ENCODE measurements around the gene CAB39L. TPM values are rescaled to one million over a fixed set of nuclear protein-coding genes. Genes with fewer than 3 reads are reported as not detected.

The CAB39L gene
- total and polyA plus RNA-seq, 2 donors from 2014 or later, result 11.0 to 16.0 TPM

GRCh38 chr13:49374585-49375290, 69.1 kb downstream of the CAB39L start:
- TF ChIP-seq CTCF (IDR thresholded peaks at IDR 0.05; ENCODE audit: borderline replicate concordance, extremely low read depth, insufficient read depth), result no peak
- FAIRE-seq (peak; percentile 53), DNase-seq (no peak)
- Histone ChIP-seq H3K9ac (ENCODE audit: low read length in 3 of 3) (no peak overlapping the region), H3K27me3 (ENCODE audit: control insufficient read depth, insufficient read depth, low read length) (no peaks in the 10 kb centered on the region), H3K36me3 (ENCODE audit: control insufficient read depth in 2 of 3, insufficient read depth in 3 of 3, low read length in 3 of 3) (no peaks in the 10 kb centered on the region), H3K4me3 (ENCODE audit: low read length in 3 of 3) (no peak overlapping the region), H3K9me3 (ENCODE audit: control insufficient read depth in 2 of 3, insufficient read depth in 1 of 3, low read length in 3 of 3) (no peaks in the 10 kb centered on the region), H3K4me1 (ENCODE audit: control insufficient read depth in 2 of 3, insufficient read depth in 2 of 3, low read depth in 1 of 3, low read length in 3 of 3) (no peaks in the 10 kb centered on the region), H3K27ac (ENCODE audit: low read depth in 2 of 2, low read length in 2 of 2) (no peak overlapping the region)
- intact Hi-C loops (cut with DNase I), result no loop called here

- Histone ChIP-seq H3K27ac (ENCODE audit: low read depth in 2 of 2, low read length in 2 of 2) (no peak overlapping the region), H3K9me3 (ENCODE audit: control insufficient read depth in 2 of 3, insufficient read depth in 1 of 3, low read length in 3 of 3) (no peaks in the 10 kb centered on the region), H3K4me1 (ENCODE audit: control insufficient read depth in 2 of 3, insufficient read depth in 2 of 3, low read depth in 1 of 3, low read length in 3 of 3) (no peaks in the 10 kb centered on the region), H3K4me3 (ENCODE audit: low read length in 3 of 3) (no peak overlapping the region), H3K27me3 (ENCODE audit: control insufficient read depth, insufficient read depth, low read length) (no peaks in the 10 kb centered on the region), H3K9ac (ENCODE audit: low read length in 3 of 3) (no peak overlapping the region), H3K36me3 (ENCODE audit: control insufficient read depth in 2 of 3, insufficient read depth in 3 of 3, low read length in 3 of 3) (no peaks in the 10 kb centered on the region)
- intact Hi-C loops (cut with DNase I), result no loop called here
- FAIRE-seq (no peak), DNase-seq (no peak)
- TF ChIP-seq CTCF (IDR thresholded peaks at IDR 0.05; ENCODE audit: borderline replicate concordance, extremely low read depth, insufficient read depth), result no peak
Observed at GRCh38 chr13:49373716-49374115, 70.1 kb downstream of the CAB39L start.

DNA sequence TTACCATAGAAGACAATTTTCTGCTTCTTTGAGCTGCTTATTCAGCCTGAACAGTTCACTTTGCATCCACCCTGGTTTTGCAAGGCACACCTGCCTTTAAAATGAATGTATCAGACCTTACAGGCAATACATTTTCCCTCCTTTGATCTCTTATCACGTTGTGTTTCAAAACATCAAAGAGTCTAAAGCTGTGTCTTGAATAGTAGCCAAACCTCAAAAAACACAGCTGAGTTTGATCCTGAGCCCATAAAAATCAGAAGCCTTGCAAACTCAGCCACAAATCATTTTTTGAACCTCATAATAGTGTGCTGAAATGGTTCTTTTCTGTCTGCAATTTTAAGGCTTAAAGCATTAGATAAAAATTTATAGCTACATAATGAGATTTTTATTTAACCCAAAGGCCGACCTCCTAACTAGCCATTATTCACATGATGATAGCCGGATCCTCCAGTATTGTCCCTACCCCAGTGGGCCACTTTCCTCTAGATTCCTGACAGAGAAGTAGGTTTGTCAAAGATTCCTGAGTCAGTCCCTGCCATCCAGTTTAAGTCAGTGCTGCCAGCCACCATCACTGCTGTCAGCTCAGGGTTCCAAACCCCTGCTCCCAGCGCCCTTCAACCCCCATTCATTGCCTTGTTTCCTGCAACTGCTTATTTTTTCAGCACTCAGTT, 71.8 kb downstream of the CAB39L start:
- FAIRE-seq, result no peak
- DNase-seq, result peak in 3 of 5 donors; percentile 41 to 85 (median 83)
- Histone ChIP-seq H3K36me3 (ENCODE audit: control insufficient read depth in 2 of 3, insufficient read depth in 3 of 3, low read length in 3 of 3) (no peaks in the 10 kb centered on the region), H3K27me3 (ENCODE audit: control insufficient read depth, insufficient read depth, low read length) (no peaks in the 10 kb centered on the region), H3K4me1 (ENCODE audit: control insufficient read depth in 2 of 3, insufficient read depth in 2 of 3, low read depth in 1 of 3, low read length in 3 of 3) (no peaks in the 10 kb centered on the region), H3K9ac (ENCODE audit: low read length in 3 of 3) (no peak overlapping the region), H3K9me3 (ENCODE audit: control insufficient read depth in 2 of 3, insufficient read depth in 1 of 3, low read length in 3 of 3) (no peaks in the 10 kb centered on the region), H3K4me3 (ENCODE audit: low read length in 3 of 3) (no peak overlapping the region), H3K27ac (ENCODE audit: low read depth in 2 of 2, low read length in 2 of 2) (no peak overlapping the region)
- TF ChIP-seq CTCF (IDR thresholded peaks at IDR 0.05; ENCODE audit: borderline replicate concordance, extremely low read depth, insufficient read depth), result no peak
- intact Hi-C loops (cut with DNase I), result no loop called here
